Measurements from ENCODE around the gene PSMC3IP.

Gene PSMC3IP

DNA sequence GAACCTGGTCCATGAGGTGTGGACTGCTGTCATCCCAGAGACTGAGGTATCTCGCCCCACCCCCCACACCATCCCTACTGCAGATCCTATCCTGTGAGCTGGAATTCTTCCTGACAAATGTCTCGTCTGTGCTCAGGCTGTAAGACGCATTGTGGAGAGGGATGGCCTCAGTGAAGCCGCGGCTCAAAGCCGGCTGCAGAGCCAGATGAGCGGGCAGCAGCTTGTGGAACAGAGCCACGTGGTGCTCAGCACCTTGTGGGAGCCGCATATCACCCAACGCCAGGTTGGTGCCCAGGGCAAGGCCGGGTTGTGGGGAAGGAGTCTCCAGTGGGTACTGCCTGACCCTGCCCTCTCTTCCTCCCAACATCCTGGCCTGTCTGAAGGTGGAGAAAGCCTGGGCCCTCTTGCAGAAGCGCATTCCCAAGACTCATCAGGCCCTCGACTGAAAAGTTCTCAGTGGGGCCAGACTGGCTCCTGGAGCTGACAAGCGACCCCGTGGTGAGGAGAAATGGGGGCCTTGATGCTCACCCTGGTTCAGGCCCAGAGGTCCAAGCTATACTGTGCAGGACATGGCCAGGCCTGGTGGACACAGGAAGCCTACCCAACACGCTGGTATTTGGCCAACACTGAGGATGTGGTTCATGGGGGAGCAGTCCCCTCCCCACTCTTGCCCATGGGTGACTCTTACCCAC, 11.9 kb downstream of the PSMC3IP start:
- Histone ChIP-seq H3K4me3 (no peak overlapping the region), H3K9me3 (no peaks in the 10 kb centered on the region), H3K27me3 (no peaks in the 10 kb centered on the region), H3K27ac (peak overlapping the region in 1 of 2 donors; percentile 92), H3K4me1 (peaks cover 4 to 66% (median 51%) of the 10 kb centered on the region in 4 donors), H3K36me3 (peaks cover 35 to 49% (median 43%) of the 10 kb centered on the region in 3 donors)
- DNase-seq: no peak
- TF ChIP-seq, protein P1, sequence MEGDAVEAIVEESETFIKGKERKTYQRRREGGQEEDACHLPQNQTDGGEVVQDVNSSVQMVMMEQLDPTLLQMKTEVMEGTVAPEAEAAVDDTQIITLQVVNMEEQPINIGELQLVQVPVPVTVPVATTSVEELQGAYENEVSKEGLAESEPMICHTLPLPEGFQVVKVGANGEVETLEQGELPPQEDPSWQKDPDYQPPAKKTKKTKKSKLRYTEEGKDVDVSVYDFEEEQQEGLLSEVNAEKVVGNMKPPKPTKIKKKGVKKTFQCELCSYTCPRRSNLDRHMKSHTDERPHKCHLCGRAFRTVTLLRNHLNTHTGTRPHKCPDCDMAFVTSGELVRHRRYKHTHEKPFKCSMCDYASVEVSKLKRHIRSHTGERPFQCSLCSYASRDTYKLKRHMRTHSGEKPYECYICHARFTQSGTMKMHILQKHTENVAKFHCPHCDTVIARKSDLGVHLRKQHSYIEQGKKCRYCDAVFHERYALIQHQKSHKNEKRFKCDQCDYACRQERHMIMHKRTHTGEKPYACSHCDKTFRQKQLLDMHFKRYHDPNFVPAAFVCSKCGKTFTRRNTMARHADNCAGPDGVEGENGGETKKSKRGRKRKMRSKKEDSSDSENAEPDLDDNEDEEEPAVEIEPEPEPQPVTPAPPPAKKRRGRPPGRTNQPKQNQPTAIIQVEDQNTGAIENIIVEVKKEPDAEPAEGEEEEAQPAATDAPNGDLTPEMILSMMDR (IDR thresholded peaks at IDR 0.05): no peak
- intact Hi-C loops (cut with DNase I; ENCODE audit: low total_unique reads): no loop called here

DNA sequence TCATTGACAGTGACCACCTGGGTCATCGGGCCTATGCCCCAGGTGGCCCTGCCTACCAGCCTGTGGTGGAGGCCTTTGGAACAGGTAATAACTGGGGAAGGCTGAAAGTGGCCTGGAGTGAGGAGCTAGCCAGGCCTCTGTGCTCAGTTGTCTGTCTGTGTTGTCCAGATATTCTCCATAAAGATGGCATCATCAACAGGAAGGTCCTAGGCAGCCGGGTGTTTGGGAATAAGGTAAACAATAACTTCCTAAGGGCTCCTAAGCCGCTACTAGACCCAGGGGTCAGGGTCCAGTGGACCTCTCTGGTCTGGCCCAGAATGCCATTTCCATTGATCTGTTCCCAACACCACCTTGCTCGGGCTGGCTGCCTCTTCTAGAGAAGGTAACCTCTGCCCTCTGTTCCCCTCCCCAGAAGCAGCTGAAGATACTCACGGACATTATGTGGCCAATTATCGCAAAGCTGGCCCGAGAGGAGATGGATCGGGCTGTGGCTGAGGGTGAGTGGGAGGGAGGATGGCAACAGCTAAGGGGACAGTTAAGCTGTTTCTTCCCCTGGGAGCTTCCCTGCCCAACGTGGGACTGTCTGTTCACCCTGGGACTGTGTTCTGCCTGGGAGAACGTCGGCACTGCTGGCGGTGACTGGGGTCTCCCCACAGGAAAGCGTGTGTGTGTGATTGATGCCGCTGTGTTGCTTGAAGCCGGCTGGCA, 12.6 kb downstream of the PSMC3IP start:
- Histone ChIP-seq H3K36me3 (peaks cover 28 to 42% (median 37%) of the 10 kb centered on the region in 3 donors), H3K4me3 (no peak overlapping the region), H3K9me3 (no peaks in the 10 kb centered on the region), H3K27me3 (no peaks in the 10 kb centered on the region), H3K27ac (no peak overlapping the region), H3K4me1 (peaks cover 4 to 66% (median 54%) of the 10 kb centered on the region in 4 donors)
- no peak for DNase-seq
- intact Hi-C loops (cut with DNase I; ENCODE audit: low total_unique reads): no loop called here
- TF ChIP-seq, protein P1 (IDR thresholded peaks at IDR 0.05): no peak

DNA sequence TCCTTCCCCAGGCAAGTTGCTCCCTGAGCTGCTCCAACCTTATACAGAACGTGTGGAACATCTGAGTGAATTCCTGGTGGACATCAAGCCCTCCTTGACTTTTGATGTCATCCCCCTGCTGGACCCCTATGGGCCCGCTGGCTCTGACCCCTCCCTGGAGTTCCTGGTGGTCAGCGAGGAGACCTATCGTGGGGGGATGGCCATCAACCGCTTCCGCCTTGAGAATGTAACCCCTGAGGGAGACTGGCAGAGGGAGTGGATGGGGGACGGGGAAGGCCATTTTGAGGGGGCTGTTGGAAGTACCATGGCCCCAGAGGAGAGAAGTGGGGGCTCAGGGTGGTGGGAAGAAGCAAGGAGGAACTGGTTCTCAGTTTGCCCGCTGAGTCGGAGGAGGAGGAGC, 13.6 kb downstream of the PSMC3IP start:
- Histone ChIP-seq H3K27me3 (no peaks in the 10 kb centered on the region), H3K4me3 (no peak overlapping the region), H3K9me3 (no peaks in the 10 kb centered on the region), H3K36me3 (peaks cover 18 to 32% (median 27%) of the 10 kb centered on the region in 3 donors), H3K4me1 (peaks cover 4 to 66% (median 55%) of the 10 kb centered on the region in 4 donors), H3K27ac (no peak overlapping the region)
- TF ChIP-seq, protein P1 (IDR thresholded peaks at IDR 0.05): no peak
- intact Hi-C loops (cut with DNase I; ENCODE audit: low total_unique reads): no loop called here
- no peak for DNase-seq

DNA sequence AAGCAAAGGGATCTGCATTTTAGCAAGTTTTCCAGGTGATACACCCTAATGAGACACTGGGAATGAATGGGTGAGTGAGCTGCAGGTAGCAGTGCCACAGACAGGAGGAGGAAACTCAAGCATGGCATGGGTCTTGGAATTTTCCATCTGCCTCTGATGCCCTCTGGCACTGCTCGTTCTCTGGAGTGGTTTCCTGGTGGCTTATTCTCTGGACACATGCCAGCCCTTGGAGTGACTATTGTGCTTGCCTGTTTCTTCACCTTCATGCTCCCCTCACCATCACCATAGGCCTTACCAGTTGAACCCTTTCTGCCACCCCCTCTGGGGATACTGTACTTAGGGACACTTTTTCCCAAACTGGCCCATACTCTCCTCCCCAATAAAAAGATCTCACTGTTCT, 14.0 kb downstream of the PSMC3IP start:
- Histone ChIP-seq H3K9me3 (no peaks in the 10 kb centered on the region), H3K27me3 (no peaks in the 10 kb centered on the region), H3K27ac (no peak overlapping the region), H3K4me3 (peak overlapping the region; percentile 69 to 90), H3K4me1 (peaks cover 4 to 63% (median 54%) of the 10 kb centered on the region in 4 donors), H3K36me3 (peaks cover 16 to 28% (median 23%) of the 10 kb centered on the region in 3 donors)
- no peak for DNase-seq
- intact Hi-C loops (cut with DNase I; ENCODE audit: low total_unique reads): no loop called here
- TF ChIP-seq, protein P1 (IDR thresholded peaks at IDR 0.05): no peak

DNA sequence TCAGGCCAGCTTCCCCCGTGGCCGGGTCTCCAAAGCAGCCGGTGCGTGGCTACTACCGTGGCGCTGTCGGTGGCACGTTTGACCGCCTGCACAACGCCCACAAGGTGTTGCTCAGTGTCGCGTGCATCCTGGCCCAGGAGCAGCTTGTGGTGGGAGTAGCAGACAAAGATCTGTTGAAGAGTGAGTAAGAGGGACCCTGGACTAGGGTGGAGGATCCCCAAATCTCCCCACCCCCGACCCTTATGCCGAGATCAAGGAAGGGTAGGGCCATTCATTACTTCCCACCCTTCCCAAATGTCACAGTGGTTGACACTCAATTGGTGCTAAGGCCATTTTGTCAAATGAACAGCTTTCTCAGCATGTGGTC, 14.4 kb downstream of the PSMC3IP start:
- H3K27ac ChIP-seq: peak overlapping the region; percentile 83 to 87
- intact Hi-C loops (cut with DNase I; ENCODE audit: low total_unique reads): no loop called here
- no peaks in the 10 kb centered on the region for H3K27me3 ChIP-seq
- H3K9me3 ChIP-seq: no peaks in the 10 kb centered on the region
- no peak for DNase-seq
- TF ChIP-seq, protein P1 (IDR thresholded peaks at IDR 0.05): no peak
- H3K4me3 ChIP-seq: peak overlapping the region; percentile 69 to 90
- H3K4me1 ChIP-seq: peaks cover 4 to 59% (median 50%) of the 10 kb centered on the region in 4 donors
- H3K36me3 ChIP-seq: peaks cover 16 to 24% (median 20%) of the 10 kb centered on the region in 3 donors

All from tibial artery (tissue), 4 donors.